Panc1 (cell line): Measurements from ENCODE around the gene MLYCD. TPM values are rescaled to one million over a fixed set of nuclear protein-coding genes. Genes with fewer than 3 reads are reported as not detected.

Experiments
- ATAC-seq: fragments of 200-7000 bp; cut with Tn5 transposase; 2 replicates; pipeline ENCODE4 v1.9.1; 2020; ENCODE audit warnings: mild to moderate bottlenecking, moderate library complexity
- BruUV-seq: library from RNA; stranded (reverse); fragments of 400-500 nt; replicated peaks from 2 replicates; lab custom pipeline; 2021; lab: Mats Ljungman, UMichigan
- CTCF ChIA-PET: fragments of 300-600 bp; sonication (Branson Sonifier 250); formaldehyde crosslinking; loops from one replicate; lab custom pipeline; 2022; ENCODE audit warnings: antibody characterized with exemption; lab: Charles Lee
- POLR2A ChIA-PET: fragments of 300-600 bp; sonication (Branson Sonifier 250); formaldehyde crosslinking; loops from one replicate; lab custom pipeline; 2022; ENCODE audit warnings: antibody characterized with exemption; lab: Charles Lee
- DNase-seq: peaks from one replicate; pipeline ENCODE4 v3.0.0-alpha.2; 2010; ENCODE audit warnings: low read depth, low spot score
- H3K27ac ChIP-seq: 2 replicates; pipeline ENCODE4 v1.5.1; 2011; ENCODE audit warnings: mild to moderate bottlenecking, low read length, inconsistent platforms
- H3K27me3 ChIP-seq: fragments of 200-500 bp; sonication (Bioruptor generic); 2 replicates; pipeline ENCODE4 v1.6.0; 2014; ENCODE audit warnings: low read length, inconsistent platforms; ENCODE audit not compliant: control insufficient read depth, insufficient read depth
- H3K36me3 ChIP-seq: fragments of 200-500 bp; sonication (Bioruptor generic); 2 replicates; pipeline ENCODE4 v1.5.1; 2014; ENCODE audit warnings: inconsistent platforms, mild to moderate bottlenecking, low read length, moderate library complexity; ENCODE audit not compliant: control insufficient read depth, insufficient read depth
- H3K4me1 ChIP-seq: 2 replicates; pipeline ENCODE4 v1.5.1; 2011; ENCODE audit warnings: inconsistent platforms, mild to moderate bottlenecking, low read length, moderate library complexity; ENCODE audit not compliant: control insufficient read depth, insufficient read depth
- H3K4me3 ChIP-seq, 2 experiments: 2 replicates each; pipeline ENCODE4 v1.5.1; 2011 to 2012; ENCODE audit warnings: low read depth in 2 of 2, low read length in 2 of 2, mild to moderate bottlenecking in 2 of 2, inconsistent platforms in 1 of 2, moderate library complexity in 1 of 2
- H3K9me3 ChIP-seq: fragments of 200-500 bp; sonication (Bioruptor generic); 2 replicates; pipeline ENCODE4 v1.5.1; 2014; ENCODE audit warnings: low read depth, mild to moderate bottlenecking, inconsistent platforms, low read length, moderate library complexity; ENCODE audit not compliant: control insufficient read depth, insufficient read depth
- CTCF ChIP-seq: fragments of 450-650 bp; IDR thresholded peaks from 2 replicates; pipeline ENCODE4 v1.5.1; 2017; ENCODE audit warnings: mild to moderate bottlenecking
- POLR2AphosphoS5 ChIP-seq: IDR thresholded peaks from 2 replicates; pipeline ENCODE4 v1.6.1; 2012; ENCODE audit warnings: mild to moderate bottlenecking, low read depth, low read length, moderate library complexity
- REST ChIP-seq, 2 experiments: IDR thresholded peaks; 2 replicates each; pipeline ENCODE4 v1.6.1; 2011 to 2012; ENCODE audit warnings: low read depth in 2 of 2, control low read depth in 1 of 2, low read length in 1 of 2, mild to moderate bottlenecking in 1 of 2, moderate library complexity in 1 of 2; ENCODE audit not compliant: insufficient read depth in 1 of 2
- SIN3A ChIP-seq: IDR thresholded peaks from 2 replicates; pipeline ENCODE4 v1.6.1; 2012; ENCODE audit warnings: low read depth, mild to moderate bottlenecking, low read length, moderate library complexity, borderline replicate concordance; ENCODE audit not compliant: insufficient read depth
- TCF7L2 ChIP-seq: IDR thresholded peaks from 2 replicates; pipeline ENCODE4 v1.6.1; 2011; ENCODE audit warnings: mild to moderate bottlenecking, low read depth, low read length, inconsistent platforms
- in situ Hi-C: cut with HindIII; loops from 2 replicates; pipeline ENCODE4 v1.10.0; 2016; ENCODE audit warnings: low sequenced_read_pairs, low pct_unique_long_range_greater_than_20kb
- intact Hi-C: fragments of 100-400 bp; cut with micrococcal nuclease; formaldehyde crosslinking; loops from one replicate; pipeline ENCODE4 v1.10.0; 2022; ENCODE audit not compliant: unreplicated experiment
- total RNA-seq: library from RNA; stranded (reverse); gene quantifications from one replicate; pipeline ENCODE4 v1.2.1, GENCODE V29; 2021; ENCODE audit not compliant: unreplicated experiment

The MLYCD gene
- total RNA-seq, 1 experiment from 2014 or later = 2.2 TPM

- Histone ChIP-seq H3K4me1 (no peaks in the 10 kb centered on the region), H3K27me3 (no peaks in the 10 kb centered on the region), H3K36me3 (no peaks in the 10 kb centered on the region), H3K9me3 (no peaks in the 10 kb centered on the region), H3K27ac (no peak overlapping the region), H3K4me3 (no peak overlapping the region)
- no TSS peak for BruUV-seq
- DNase-seq (no peak), ATAC-seq (no peak)
- CTCF ChIA-PET = no interaction called here
- TF ChIP-seq SIN3A (no peak), REST (IDR thresholded peaks at IDR 0.05; ENCODE audit: insufficient read depth in 1 of 2, low read depth in 2 of 2, low read length in 1 of 2) (no peak), CTCF (no peak), TCF7L2 (no peak), POLR2AphosphoS5 (no peak)
- intact Hi-C loops (no loop called here), in situ Hi-C loops (no loop called here)
- POLR2A ChIA-PET = no interaction called here
Measured at GRCh38 chr16:83913245-83913633, 14.3 kb downstream of the MLYCD start.

GRCh38 chr16:83914091-83914710 is 15.3 kb downstream of the MLYCD start:
- no peaks in the 10 kb centered on the region for H3K27me3 ChIP-seq
- no peak overlapping the region for H3K4me3 ChIP-seq
- CTCF ChIA-PET = no interaction called here
- no peak for TF ChIP-seq TCF7L2
- TF ChIP-seq POLR2AphosphoS5 = no peak
- no peak for TF ChIP-seq REST (IDR thresholded peaks at IDR 0.05; ENCODE audit: insufficient read depth in 1 of 2, low read depth in 2 of 2, low read length in 1 of 2)
- TF ChIP-seq CTCF = no peak
- no peak for TF ChIP-seq SIN3A
- no TSS peak for BruUV-seq
- no peak overlapping the region for H3K27ac ChIP-seq
- no peaks in the 10 kb centered on the region for H3K4me1 ChIP-seq
- H3K36me3 ChIP-seq = no peaks in the 10 kb centered on the region
- intact Hi-C loops = no loop called here
- in situ Hi-C loops = no loop called here
- ATAC-seq (no peak), DNase-seq (no peak)
- POLR2A ChIA-PET = no interaction called here
- H3K9me3 ChIP-seq = no peaks in the 10 kb centered on the region
